GM12878 (cell line): ENCODE measurements around the gene GTF2A1. TPM values are rescaled to one million over a fixed set of nuclear protein-coding genes. Genes with fewer than 3 reads are reported as not detected.
A peak's percentile ranks its signal among the peaks of the same experiment; 100 is the strongest.

Experiments
- CHD1 ChIP-seq: IDR thresholded peaks from 2 replicates; pipeline ENCODE4 v1.6.1; 2012; ENCODE audit warnings: low read depth, low read length, improper control_type of control experiment
- CREM ChIP-seq: IDR thresholded peaks from 2 replicates; pipeline ENCODE4 v1.6.1; 2014; ENCODE audit warnings: antibody characterized with exemption, low read depth
- EP300 ChIP-seq, 2 experiments: fragments of 150-350 bp in 1 of 2; IDR thresholded peaks; 2 replicates each; pipeline ENCODE4 v1.6.1; 2011 to 2012; ENCODE audit warnings: low read depth in 2 of 2, low read length in 2 of 2, borderline replicate concordance in 1 of 2, improper control_type of control experiment in 1 of 2, inconsistent platforms in 1 of 2; ENCODE audit not compliant: control insufficient read depth in 1 of 2
- FOXK2 ChIP-seq: fragments of 450-650 bp; IDR thresholded peaks from 2 replicates; pipeline ENCODE4 v1.6.1; 2017; ENCODE audit warnings: mild to moderate bottlenecking, moderate library complexity
- GATAD2B ChIP-seq: fragments of 450-650 bp; conservative IDR thresholded peaks from 2 replicates; pipeline ENCODE4 v1.6.1; 2017; ENCODE audit warnings: low read depth, mild to moderate bottlenecking, moderate library complexity
- IKZF1 ChIP-seq: fragments of 450-650 bp; conservative IDR thresholded peaks from 2 replicates; pipeline ENCODE4 v1.6.1; 2017; ENCODE audit warnings: antibody characterized with exemption, mild to moderate bottlenecking
- KLF5 ChIP-seq: fragments of 450-650 bp; IDR thresholded peaks from 2 replicates; pipeline ENCODE4 v1.6.1; 2014; ENCODE audit warnings: mild to moderate bottlenecking; ENCODE audit not compliant: partially characterized antibody
- NFIC ChIP-seq: IDR thresholded peaks from 2 replicates; pipeline ENCODE4 v1.6.1; 2012; ENCODE audit warnings: low read depth, mild to moderate bottlenecking, inconsistent platforms, low read length, moderate library complexity
- RAD51 ChIP-seq: fragments of 450-650 bp; IDR thresholded peaks from 2 replicates; pipeline ENCODE4 v1.6.1; 2016; ENCODE audit warnings: moderate library complexity, mild to moderate bottlenecking, inconsistent platforms
- RFX5 ChIP-seq: IDR thresholded peaks from 2 replicates; pipeline ENCODE4 v1.6.1; 2011; ENCODE audit warnings: low read depth, low read length, improper control_type of control experiment
- TARDBP ChIP-seq: IDR thresholded peaks from 2 replicates; pipeline ENCODE4 v1.6.1; 2016; ENCODE audit warnings: borderline replicate concordance
- TCF12 ChIP-seq: IDR thresholded peaks from 2 replicates; pipeline ENCODE4 v1.6.1; 2011; ENCODE audit warnings: low read depth, mild to moderate bottlenecking, low read length
- ZNF24 ChIP-seq: fragments of 450-650 bp; IDR thresholded peaks from 2 replicates; pipeline ENCODE4 v1.6.1; 2017; ENCODE audit warnings: antibody characterized with exemption, mild to moderate bottlenecking
- polyA plus RNA-seq, 11 experiments: library from polyadenylated mRNA; depleted of rRNA in 4 of 11; unstranded in 6 of 11; stranded (reverse) in 5 of 11; fragments of >200 nt; fragmentation: Nextera tagmentation in 4 of 11; fragmentation: Illumina TruSeq in 1 of 11; extraction: Ambion mirVana in 4 of 11; extraction: Trizol in 1 of 11; gene quantifications; 1 replicate in 1 of 11; 2 replicates in 10 of 11; pipeline versions ENCODE4 v1.2.1 to v1.2.3, GENCODE V29; 2011 to 2016; ENCODE audit warnings: inconsistent platforms in 2 of 11, missing spikeins in 2 of 11, low read depth in 1 of 11
- total RNA-seq, 4 experiments: library from RNA; depleted of rRNA in 3 of 4; stranded (reverse); fragments of >200 nt in 3 of 4; fragmentation: Illumina TruSeq in 1 of 4; extraction: Trizol in 1 of 4; gene quantifications; 2 replicates each; pipeline versions ENCODE4 v1.2.1 to v1.2.3, GENCODE V29; 2013 to 2021
- TF ChIP-seq, protein P1 (sequence below): fragments of 450-650 bp; IDR thresholded peaks from 2 replicates; pipeline ENCODE4 v1.6.1; 2017; ENCODE audit warnings: mild to moderate bottlenecking, moderate library complexity
- TF ChIP-seq, protein P2 (sequence below): fragments of 450-650 bp; IDR thresholded peaks from 2 replicates; pipeline ENCODE4 v1.6.1; 2016; ENCODE audit warnings: mild to moderate bottlenecking
- TF ChIP-seq, protein P3 (sequence below): fragments of 450-650 bp; formaldehyde crosslinking; IDR thresholded peaks from 2 replicates; pipeline ENCODE4 v1.4.0; 2020; ENCODE audit warnings: mild to moderate bottlenecking, moderate library complexity
- TF ChIP-seq, protein P4 (sequence below): fragments of 450-650 bp; IDR thresholded peaks from 2 replicates; pipeline ENCODE4 v1.6.1; 2014; ENCODE audit warnings: mild to moderate bottlenecking
- TF ChIP-seq, protein P5 (sequence below): IDR thresholded peaks from 2 replicates; pipeline ENCODE4 v1.6.1; 2012; ENCODE audit warnings: low read depth, low read length, improper control_type of control experiment
- TF ChIP-seq, protein P6 (sequence below): fragments of 450-650 bp; IDR thresholded peaks from 2 replicates; pipeline ENCODE4 v1.6.1; 2017; ENCODE audit warnings: borderline replicate concordance

Gene GTF2A1
- total and polyA plus RNA-seq, 10 of the 15 experiments (the other 5 are each of a cell fraction or from before 2014, with no cell fraction given) = 2.5 to 28.7 (median 14.9) TPM

DNA sequence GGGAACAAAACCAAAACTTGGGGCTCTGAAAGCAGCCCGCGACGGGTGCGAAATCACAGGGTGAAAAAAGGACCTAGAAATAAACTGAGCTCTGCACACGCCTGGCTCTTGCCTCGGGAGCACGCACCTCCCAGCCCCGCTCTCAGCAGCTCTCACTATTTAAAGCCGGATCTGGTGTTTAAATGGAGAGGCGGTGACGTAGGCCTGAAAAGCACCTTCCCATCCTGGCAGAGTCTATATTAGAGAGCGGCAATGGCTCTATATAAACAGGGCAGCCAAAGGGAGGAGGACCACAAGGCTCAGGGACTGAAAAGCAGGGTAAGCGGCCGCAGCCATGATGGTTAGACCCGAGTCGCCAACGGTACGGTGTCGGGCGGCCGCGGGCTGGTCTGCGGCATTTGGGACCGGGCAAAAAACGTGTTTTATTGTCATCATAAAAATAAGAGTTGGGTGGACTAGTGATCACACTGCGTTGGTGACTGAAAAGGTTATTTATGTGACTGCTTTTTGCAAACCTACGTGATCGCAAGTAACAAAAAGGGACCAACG, 1.5 kb downstream of the GTF2A1 start (continued):
- TF ChIP-seq, protein P1, sequence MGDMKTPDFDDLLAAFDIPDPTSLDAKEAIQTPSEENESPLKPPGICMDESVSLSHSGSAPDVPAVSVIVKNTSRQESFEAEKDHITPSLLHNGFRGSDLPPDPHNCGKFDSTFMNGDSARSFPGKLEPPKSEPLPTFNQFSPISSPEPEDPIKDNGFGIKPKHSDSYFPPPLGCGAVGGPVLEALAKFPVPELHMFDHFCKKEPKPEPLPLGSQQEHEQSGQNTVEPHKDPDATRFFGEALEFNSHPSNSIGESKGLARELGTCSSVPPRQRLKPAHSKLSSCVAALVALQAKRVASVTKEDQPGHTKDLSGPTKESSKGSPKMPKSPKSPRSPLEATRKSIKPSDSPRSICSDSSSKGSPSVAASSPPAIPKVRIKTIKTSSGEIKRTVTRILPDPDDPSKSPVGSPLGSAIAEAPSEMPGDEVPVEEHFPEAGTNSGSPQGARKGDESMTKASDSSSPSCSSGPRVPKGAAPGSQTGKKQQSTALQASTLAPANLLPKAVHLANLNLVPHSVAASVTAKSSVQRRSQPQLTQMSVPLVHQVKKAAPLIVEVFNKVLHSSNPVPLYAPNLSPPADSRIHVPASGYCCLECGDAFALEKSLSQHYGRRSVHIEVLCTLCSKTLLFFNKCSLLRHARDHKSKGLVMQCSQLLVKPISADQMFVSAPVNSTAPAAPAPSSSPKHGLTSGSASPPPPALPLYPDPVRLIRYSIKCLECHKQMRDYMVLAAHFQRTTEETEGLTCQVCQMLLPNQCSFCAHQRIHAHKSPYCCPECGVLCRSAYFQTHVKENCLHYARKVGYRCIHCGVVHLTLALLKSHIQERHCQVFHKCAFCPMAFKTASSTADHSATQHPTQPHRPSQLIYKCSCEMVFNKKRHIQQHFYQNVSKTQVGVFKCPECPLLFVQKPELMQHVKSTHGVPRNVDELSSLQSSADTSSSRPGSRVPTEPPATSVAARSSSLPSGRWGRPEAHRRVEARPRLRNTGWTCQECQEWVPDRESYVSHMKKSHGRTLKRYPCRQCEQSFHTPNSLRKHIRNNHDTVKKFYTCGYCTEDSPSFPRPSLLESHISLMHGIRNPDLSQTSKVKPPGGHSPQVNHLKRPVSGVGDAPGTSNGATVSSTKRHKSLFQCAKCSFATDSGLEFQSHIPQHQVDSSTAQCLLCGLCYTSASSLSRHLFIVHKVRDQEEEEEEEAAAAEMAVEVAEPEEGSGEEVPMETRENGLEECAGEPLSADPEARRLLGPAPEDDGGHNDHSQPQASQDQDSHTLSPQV = no peak
- TF ChIP-seq FOXK2 (no peak; the same call in none of the 2 replicates), ZNF24 (no peak), RFX5 (no peak), GATAD2B (0 out of 2 replicates have a peak, but pooled peaks have one; percentile 20), CHD1 (no peak), EP300 (IDR thresholded peaks at IDR 0.05; ENCODE audit: borderline replicate concordance in 1 of 2, control insufficient read depth in 1 of 2, low read depth in 2 of 2, low read length in 2 of 2) (0 out of 4 replicates have a peak, but pooled peaks of 1 of the 2 experiments have one; percentile 7), RAD51 (no peak), KLF5 (peak; percentile 89), TCF12 (peak; percentile 55; the same call in 1 of the 2 replicates), TARDBP (no peak), NFIC (no peak), IKZF1 (peak; percentile 60; the same call in 1 of the 2 replicates), CREM (peak; percentile 85)
- TF ChIP-seq, protein P2, sequence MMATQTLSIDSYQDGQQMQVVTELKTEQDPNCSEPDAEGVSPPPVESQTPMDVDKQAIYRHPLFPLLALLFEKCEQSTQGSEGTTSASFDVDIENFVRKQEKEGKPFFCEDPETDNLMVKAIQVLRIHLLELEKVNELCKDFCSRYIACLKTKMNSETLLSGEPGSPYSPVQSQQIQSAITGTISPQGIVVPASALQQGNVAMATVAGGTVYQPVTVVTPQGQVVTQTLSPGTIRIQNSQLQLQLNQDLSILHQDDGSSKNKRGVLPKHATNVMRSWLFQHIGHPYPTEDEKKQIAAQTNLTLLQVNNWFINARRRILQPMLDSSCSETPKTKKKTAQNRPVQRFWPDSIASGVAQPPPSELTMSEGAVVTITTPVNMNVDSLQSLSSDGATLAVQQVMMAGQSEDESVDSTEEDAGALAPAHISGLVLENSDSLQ = no peak
- TF ChIP-seq, protein P3, sequence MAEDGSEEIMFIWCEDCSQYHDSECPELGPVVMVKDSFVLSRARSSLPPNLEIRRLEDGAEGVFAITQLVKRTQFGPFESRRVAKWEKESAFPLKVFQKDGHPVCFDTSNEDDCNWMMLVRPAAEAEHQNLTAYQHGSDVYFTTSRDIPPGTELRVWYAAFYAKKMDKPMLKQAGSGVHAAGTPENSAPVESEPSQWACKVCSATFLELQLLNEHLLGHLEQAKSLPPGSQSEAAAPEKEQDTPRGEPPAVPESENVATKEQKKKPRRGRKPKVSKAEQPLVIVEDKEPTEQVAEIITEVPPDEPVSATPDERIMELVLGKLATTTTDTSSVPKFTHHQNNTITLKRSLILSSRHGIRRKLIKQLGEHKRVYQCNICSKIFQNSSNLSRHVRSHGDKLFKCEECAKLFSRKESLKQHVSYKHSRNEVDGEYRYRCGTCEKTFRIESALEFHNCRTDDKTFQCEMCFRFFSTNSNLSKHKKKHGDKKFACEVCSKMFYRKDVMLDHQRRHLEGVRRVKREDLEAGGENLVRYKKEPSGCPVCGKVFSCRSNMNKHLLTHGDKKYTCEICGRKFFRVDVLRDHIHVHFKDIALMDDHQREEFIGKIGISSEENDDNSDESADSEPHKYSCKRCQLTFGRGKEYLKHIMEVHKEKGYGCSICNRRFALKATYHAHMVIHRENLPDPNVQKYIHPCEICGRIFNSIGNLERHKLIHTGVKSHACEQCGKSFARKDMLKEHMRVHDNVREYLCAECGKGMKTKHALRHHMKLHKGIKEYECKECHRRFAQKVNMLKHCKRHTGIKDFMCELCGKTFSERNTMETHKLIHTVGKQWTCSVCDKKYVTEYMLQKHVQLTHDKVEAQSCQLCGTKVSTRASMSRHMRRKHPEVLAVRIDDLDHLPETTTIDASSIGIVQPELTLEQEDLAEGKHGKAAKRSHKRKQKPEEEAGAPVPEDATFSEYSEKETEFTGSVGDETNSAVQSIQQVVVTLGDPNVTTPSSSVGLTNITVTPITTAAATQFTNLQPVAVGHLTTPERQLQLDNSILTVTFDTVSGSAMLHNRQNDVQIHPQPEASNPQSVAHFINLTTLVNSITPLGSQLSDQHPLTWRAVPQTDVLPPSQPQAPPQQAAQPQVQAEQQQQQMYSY (CRISPR knock-in tag) = 0 out of 2 replicates have a peak, but pooled peaks have one; percentile 56
- TF ChIP-seq, protein P4, sequence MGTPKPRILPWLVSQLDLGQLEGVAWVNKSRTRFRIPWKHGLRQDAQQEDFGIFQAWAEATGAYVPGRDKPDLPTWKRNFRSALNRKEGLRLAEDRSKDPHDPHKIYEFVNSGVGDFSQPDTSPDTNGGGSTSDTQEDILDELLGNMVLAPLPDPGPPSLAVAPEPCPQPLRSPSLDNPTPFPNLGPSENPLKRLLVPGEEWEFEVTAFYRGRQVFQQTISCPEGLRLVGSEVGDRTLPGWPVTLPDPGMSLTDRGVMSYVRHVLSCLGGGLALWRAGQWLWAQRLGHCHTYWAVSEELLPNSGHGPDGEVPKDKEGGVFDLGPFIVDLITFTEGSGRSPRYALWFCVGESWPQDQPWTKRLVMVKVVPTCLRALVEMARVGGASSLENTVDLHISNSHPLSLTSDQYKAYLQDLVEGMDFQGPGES = 0 out of 2 replicates have a peak, but pooled peaks have one; percentile 27
- TF ChIP-seq, protein P5, sequence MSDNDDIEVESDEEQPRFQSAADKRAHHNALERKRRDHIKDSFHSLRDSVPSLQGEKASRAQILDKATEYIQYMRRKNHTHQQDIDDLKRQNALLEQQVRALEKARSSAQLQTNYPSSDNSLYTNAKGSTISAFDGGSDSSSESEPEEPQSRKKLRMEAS = peak; percentile 82
- TF ChIP-seq, protein P6, sequence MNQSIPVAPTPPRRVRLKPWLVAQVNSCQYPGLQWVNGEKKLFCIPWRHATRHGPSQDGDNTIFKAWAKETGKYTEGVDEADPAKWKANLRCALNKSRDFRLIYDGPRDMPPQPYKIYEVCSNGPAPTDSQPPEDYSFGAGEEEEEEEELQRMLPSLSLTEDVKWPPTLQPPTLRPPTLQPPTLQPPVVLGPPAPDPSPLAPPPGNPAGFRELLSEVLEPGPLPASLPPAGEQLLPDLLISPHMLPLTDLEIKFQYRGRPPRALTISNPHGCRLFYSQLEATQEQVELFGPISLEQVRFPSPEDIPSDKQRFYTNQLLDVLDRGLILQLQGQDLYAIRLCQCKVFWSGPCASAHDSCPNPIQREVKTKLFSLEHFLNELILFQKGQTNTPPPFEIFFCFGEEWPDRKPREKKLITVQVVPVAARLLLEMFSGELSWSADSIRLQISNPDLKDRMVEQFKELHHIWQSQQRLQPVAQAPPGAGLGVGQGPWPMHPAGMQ = no peak
